HG03064 (cell line): ENCODE data around the gene TLX1.

Experiments
- ATAC-seq: cut with Tn5 transposase; IDR thresholded peaks from one replicate; pipeline ENCODE4 v1.9.1; 2021; ENCODE audit warnings: low read depth; ENCODE audit not compliant: unreplicated experiment

Gene TLX1

GRCh38 chr10:101133489-101134298 is 2.6 kb downstream of the TLX1 start:
- no peak for ATAC-seq

- no peak for ATAC-seq
These were observed 3.4 kb downstream of the TLX1 start for GRCh38 chr10:101134299-101135127.

GRCh38 chr10:101135141-101136006 is 4.3 kb downstream of the TLX1 start:
- ATAC-seq: no peak

- ATAC-seq: no peak
These were observed 5.1 kb downstream of the TLX1 start for GRCh38 chr10:101136007-101136707.

GRCh38 chr10:101136708-101137121 is 5.6 kb downstream of the TLX1 start:
- ATAC-seq: no peak

- ATAC-seq: no peak
These were observed 6.2 kb downstream of the TLX1 start for GRCh38 chr10:101137271-101137670.

- ATAC-seq: no peak
These were observed 7.8 kb downstream of the TLX1 start for GRCh38 chr10:101138788-101139420.

GRCh38 chr10:101139421-101139911 is 8.4 kb downstream of the TLX1 start:
- ATAC-seq: no peak

GRCh38 chr10:101140084-101140949 is 9.2 kb downstream of the TLX1 start:
- no peak for ATAC-seq

- ATAC-seq: no peak
These were observed 10.0 kb downstream of the TLX1 start for GRCh38 chr10:101140950-101141615.

GRCh38 chr10:101141616-101142532 is 10.8 kb downstream of the TLX1 start:
- ATAC-seq: no peak

- ATAC-seq: no peak
These were observed 11.6 kb downstream of the TLX1 start for GRCh38 chr10:101142533-101143344.

GRCh38 chr10:101143345-101143630 is 12.2 kb downstream of the TLX1 start:
- no peak for ATAC-seq

GRCh38 chr10:101144053-101144452 is 13.0 kb downstream of the TLX1 start:
- ATAC-seq: no peak

GRCh38 chr10:101145145-101145544 is 14.0 kb downstream of the TLX1 start:
- ATAC-seq: no peak

- no peak for ATAC-seq
These were observed 14.8 kb downstream of the TLX1 start for GRCh38 chr10:101145750-101146391.
